Lung (tissue), 12 donors: ENCODE data around the gene RCOR1. TPM values are rescaled to one million over a fixed set of nuclear protein-coding genes. Genes with fewer than 3 reads are reported as not detected.

Source experiments
- ATAC-seq: fragments of 200-7000 bp; cut with Tn5 transposase; one replicate; pipeline ENCODE4 v1.9.1; 2020; ENCODE audit warnings: moderate number of reproducible peaks; ENCODE audit not compliant: insufficient read depth, low FRiP score
- DNase-seq, 3 donors: peaks; one replicate each; pipeline ENCODE4 v3.0.0-alpha.2; 2013 to 2017
- H3K27ac ChIP-seq, 2 donors: one replicate each; pipeline ENCODE4 v1.5.1; 2013; ENCODE audit warnings: mild to moderate bottlenecking in 2 of 2, moderate library complexity in 2 of 2, control low read depth in 1 of 2, inconsistent platforms in 1 of 2, low read depth in 1 of 2, low read length in 1 of 2
- H3K27me3 ChIP-seq, 3 donors: one replicate each; pipeline ENCODE4 v1.5.1; 2013; ENCODE audit warnings: low read length in 2 of 3; ENCODE audit not compliant: control insufficient read depth in 3 of 3, insufficient read depth in 3 of 3
- H3K36me3 ChIP-seq, 4 donors: one replicate each; pipeline ENCODE4 v1.5.1; 2013; ENCODE audit warnings: low read length in 4 of 4, mild to moderate bottlenecking in 1 of 4, moderate library complexity in 1 of 4; ENCODE audit not compliant: control insufficient read depth in 4 of 4, insufficient read depth in 4 of 4
- H3K4me1 ChIP-seq, 5 donors: one replicate each; pipeline ENCODE4 v1.5.1; 2013; ENCODE audit warnings: low read length in 5 of 5, mild to moderate bottlenecking in 2 of 5, moderate library complexity in 1 of 5; ENCODE audit not compliant: control insufficient read depth in 5 of 5, insufficient read depth in 5 of 5
- H3K4me3 ChIP-seq: one replicate; pipeline ENCODE4 v1.5.1; 2013; ENCODE audit warnings: mild to moderate bottlenecking, control low read depth, moderate library complexity
- H3K9ac ChIP-seq, 2 donors: one replicate each; pipeline ENCODE4 v1.5.1; 2013; ENCODE audit warnings: low read length in 2 of 2, control low read depth in 1 of 2; ENCODE audit not compliant: insufficient read depth in 1 of 2
- H3K9me3 ChIP-seq, 4 donors: one replicate each; pipeline ENCODE4 v1.5.1; 2013; ENCODE audit warnings: low read length in 3 of 4, mild to moderate bottlenecking in 1 of 4, moderate library complexity in 1 of 4; ENCODE audit not compliant: control insufficient read depth in 4 of 4, insufficient read depth in 3 of 4
- CTCF ChIP-seq: IDR thresholded peaks from 2 replicates; pipeline ENCODE4 v1.5.1; 2012; ENCODE audit warnings: mild to moderate bottlenecking; ENCODE audit errors: control extremely low read depth, extremely low read depth
- WGBS, 2 donors: extraction: QIAGEN DNeasy Blood & Tissue Kit; methylation state at CpG; one replicate each; pipeline ENCODE4 v1.1.7; 2013; 5-methylcytosine and 5-hydroxymethylcytosine counted together
- polyA plus RNA-seq, 2 donors: library from polyadenylated mRNA; stranded (reverse); fragments of 200-250 nt; gene quantifications; one replicate each; pipeline ENCODE4 v1.2.1, GENCODE V29; 2013
- total RNA-seq, 2 donors: library from RNA; depleted of rRNA in 1 of 2; stranded (reverse); fragments of >200 nt in 1 of 2; gene quantifications; one replicate each; pipeline ENCODE4 v1.2.1, GENCODE V29; 2014 to 2021
- donor health status: control.
- donor health status: control.
- donor health status: Bipolar disorder and iron deficiency.
- donor health status: healthy.
- donor health status: DM: yes; HTN: yes; CAD: no.

RCOR1 gene
- total and polyA plus RNA-seq, 4 donors: 7.9 to 63.9 (median 22.4) TPM

GRCh38 chr14:102668291-102668873 lies 75.9 kb downstream of the RCOR1 start:
- no peak overlapping the region for H3K27ac ChIP-seq
- TF ChIP-seq CTCF: no peak
- H3K9me3 ChIP-seq: no peaks in the 10 kb centered on the region
- no peak overlapping the region for H3K9ac ChIP-seq
- ATAC-seq (no peak), DNase-seq (no peak)
- 93 to 95% methylated on average over 9 of the region's 9 CpGs for WGBS, 2 donors
- no peaks in the 10 kb centered on the region for H3K27me3 ChIP-seq
- H3K36me3 ChIP-seq: no peaks in the 10 kb centered on the region
- H3K4me1 ChIP-seq: peaks cover 0 to 24% (median 5%) of the 10 kb centered on the region in 5 donors
- no peak overlapping the region for H3K4me3 ChIP-seq

- Histone ChIP-seq H3K4me3 (no peak overlapping the region), H3K27ac (no peak overlapping the region), H3K9me3 (no peaks in the 10 kb centered on the region), H3K9ac (no peak overlapping the region), H3K27me3 (no peaks in the 10 kb centered on the region), H3K36me3 (no peaks in the 10 kb centered on the region), H3K4me1 (peaks cover 0 to 14% (median 2%) of the 10 kb centered on the region in 5 donors)
- 95 to 96% methylated on average over 3 of the region's 3 CpGs for WGBS, 2 donors
- DNase-seq: no peak
- no peak for ATAC-seq
- TF ChIP-seq CTCF: no peak
These were observed 79.0 kb downstream of the RCOR1 start for GRCh38 chr14:102671410-102671809.

- 99 to 100% methylated on average over 4 to 5 of the region's 5 CpGs for WGBS, 2 donors
- DNase-seq (no peak), ATAC-seq (no peak)
- H3K4me1 ChIP-seq: peaks cover 0 to 9% (median 2%) of the 10 kb centered on the region in 5 donors
- H3K27me3 ChIP-seq: no peaks in the 10 kb centered on the region
- no peak overlapping the region for H3K9ac ChIP-seq
- TF ChIP-seq CTCF: no peak
- H3K4me3 ChIP-seq: no peak overlapping the region
- no peaks in the 10 kb centered on the region for H3K36me3 ChIP-seq
- H3K9me3 ChIP-seq: no peaks in the 10 kb centered on the region
- no peak overlapping the region for H3K27ac ChIP-seq
These were observed 80.0 kb downstream of the RCOR1 start for GRCh38 chr14:102672410-102672960.
